ENCODE data around the gene PRKN.

DNA sequence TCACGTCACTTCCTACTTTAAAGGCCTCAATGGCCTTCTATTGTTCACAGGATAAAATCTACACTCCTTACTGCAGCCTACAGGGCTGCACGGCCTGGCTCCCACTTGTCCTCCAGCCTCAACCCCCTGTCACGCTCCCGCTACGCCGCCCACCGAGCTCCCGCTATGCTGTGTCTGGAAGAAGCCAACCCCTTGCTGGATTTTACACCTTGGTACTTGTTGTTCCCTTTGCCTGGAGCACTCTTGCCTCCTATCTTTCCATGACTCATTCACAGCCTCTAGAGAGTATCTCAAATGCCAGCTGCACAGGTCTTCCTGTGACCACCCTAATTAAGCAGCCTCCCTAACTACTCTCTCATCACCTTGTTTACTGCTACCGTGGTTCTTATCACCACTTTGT, 259.9 kb downstream of the PRKN start:
- TF ChIP-seq, protein P1, sequence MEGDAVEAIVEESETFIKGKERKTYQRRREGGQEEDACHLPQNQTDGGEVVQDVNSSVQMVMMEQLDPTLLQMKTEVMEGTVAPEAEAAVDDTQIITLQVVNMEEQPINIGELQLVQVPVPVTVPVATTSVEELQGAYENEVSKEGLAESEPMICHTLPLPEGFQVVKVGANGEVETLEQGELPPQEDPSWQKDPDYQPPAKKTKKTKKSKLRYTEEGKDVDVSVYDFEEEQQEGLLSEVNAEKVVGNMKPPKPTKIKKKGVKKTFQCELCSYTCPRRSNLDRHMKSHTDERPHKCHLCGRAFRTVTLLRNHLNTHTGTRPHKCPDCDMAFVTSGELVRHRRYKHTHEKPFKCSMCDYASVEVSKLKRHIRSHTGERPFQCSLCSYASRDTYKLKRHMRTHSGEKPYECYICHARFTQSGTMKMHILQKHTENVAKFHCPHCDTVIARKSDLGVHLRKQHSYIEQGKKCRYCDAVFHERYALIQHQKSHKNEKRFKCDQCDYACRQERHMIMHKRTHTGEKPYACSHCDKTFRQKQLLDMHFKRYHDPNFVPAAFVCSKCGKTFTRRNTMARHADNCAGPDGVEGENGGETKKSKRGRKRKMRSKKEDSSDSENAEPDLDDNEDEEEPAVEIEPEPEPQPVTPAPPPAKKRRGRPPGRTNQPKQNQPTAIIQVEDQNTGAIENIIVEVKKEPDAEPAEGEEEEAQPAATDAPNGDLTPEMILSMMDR (IDR thresholded peaks at IDR 0.05): no peak
- TF ChIP-seq POLR2A (IDR thresholded peaks at IDR 0.05): no peak
